Activated CD8-positive, alpha-beta T cell treated with anti-CD3 and anti-CD28 coated beads for 36 hours (primary cell): ENCODE data around the gene ANKRD40CL. TPM values are rescaled to one million over a fixed set of nuclear protein-coding genes. Genes with fewer than 3 reads are reported as not detected.
A peak's percentile ranks its signal among the peaks of the same experiment; 100 is the strongest.
"Not testable (repeated sequence)": the region's sequence is repeated elsewhere in the genome, so short reads cannot be mapped to it uniquely, and the experiment has no call there.

Source experiments
- ATAC-seq: fragments of 200-7000 bp; cut with Tn5 transposase; one replicate; pipeline ENCODE4 v1.10.0; 2021; ENCODE audit warnings: mild to moderate bottlenecking, moderate library complexity
- CTCF ChIA-PET: fragments of 350-600 bp; sonication (Branson Sonifier 250); formaldehyde crosslinking; loops from one replicate; lab custom pipeline; 2021; ENCODE audit warnings: antibody characterized with exemption; lab: Charles Lee
- POLR2A ChIA-PET: fragments of 350-600 bp; sonication (Branson Sonifier 250); formaldehyde crosslinking; loops from one replicate; lab custom pipeline; 2021; ENCODE audit warnings: antibody characterized with exemption; lab: Charles Lee
- DNase-seq: peaks from one replicate; pipeline ENCODE4 v3.0.0-alpha.2; 2020
- H3K27ac Mint-ChIP-seq: one replicate; pipeline ENCODE4 v1.8.0; 2021; ENCODE audit warnings: mild to moderate bottlenecking, mixed read lengths
- H3K27me3 Mint-ChIP-seq: one replicate; pipeline ENCODE4 v1.8.0; 2021; ENCODE audit warnings: mixed read lengths
- H3K36me3 Mint-ChIP-seq: one replicate; pipeline ENCODE4 v1.8.0; 2021; ENCODE audit warnings: low read depth, mixed read lengths
- H3K4me1 Mint-ChIP-seq: one replicate; pipeline ENCODE4 v1.8.0; 2021; ENCODE audit warnings: low read depth, mixed read lengths
- H3K4me3 Mint-ChIP-seq: one replicate; pipeline ENCODE4 v1.8.0; 2021; ENCODE audit warnings: mild to moderate bottlenecking, moderate library complexity, mixed read lengths
- H3K9me3 Mint-ChIP-seq: one replicate; pipeline ENCODE4 v1.8.0; 2021; ENCODE audit warnings: mixed read lengths
- intact Hi-C: fragments of 100-400 bp; cut with micrococcal nuclease; formaldehyde crosslinking; loops from one replicate; pipeline ENCODE4 v1.10.0; 2022
- total RNA-seq, 2 experiments: library from RNA; stranded (reverse); gene quantifications; one replicate each; pipeline ENCODE4 v1.2.3, GENCODE V29; 2021
- TF ChIP-seq, protein P1 (sequence below): fragments of 200-600 bp; IDR thresholded peaks from one replicate; pipeline ENCODE4 v1.8.0; 2022; ENCODE audit warnings: antibody characterized with exemption, mild to moderate bottlenecking

Gene ANKRD40CL
- total RNA-seq, 2 experiments from 2014 or later: not detected

DNA sequence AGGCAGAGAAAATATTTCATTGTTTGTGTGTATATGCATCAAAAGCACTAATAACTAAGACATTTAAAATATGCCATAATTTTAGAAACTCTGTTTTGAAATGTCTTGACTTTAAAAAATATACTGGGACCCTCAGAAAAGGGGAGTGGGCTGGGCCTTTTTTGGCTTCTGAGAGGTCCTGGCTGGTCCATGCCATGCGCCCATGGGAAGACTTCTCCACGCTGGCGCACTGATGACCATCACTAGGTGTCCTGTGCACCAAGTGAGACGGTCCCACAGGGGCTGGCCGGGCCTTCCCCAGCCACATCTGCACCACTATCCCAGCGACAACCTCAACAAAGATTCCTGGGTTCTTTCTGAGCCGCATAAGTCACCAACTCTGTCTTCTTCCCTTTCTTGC, 41.1 kb upstream of the ANKRD40CL start:
- no peaks in the 10 kb centered on the region for H3K36me3 Mint-ChIP-seq
- H3K4me1 Mint-ChIP-seq: no peaks in the 10 kb centered on the region
- ATAC-seq (no peak), DNase-seq (no peak)
- H3K4me3 Mint-ChIP-seq: no peak overlapping the region
- H3K27ac Mint-ChIP-seq: no peak overlapping the region
- CTCF ChIA-PET: interaction anchor here (1.3 kb wide), 1 partner anchor 25 kb away, joined by 3 read pairs; no protein-coding TSS in a partner anchor
- TF ChIP-seq, protein P1, sequence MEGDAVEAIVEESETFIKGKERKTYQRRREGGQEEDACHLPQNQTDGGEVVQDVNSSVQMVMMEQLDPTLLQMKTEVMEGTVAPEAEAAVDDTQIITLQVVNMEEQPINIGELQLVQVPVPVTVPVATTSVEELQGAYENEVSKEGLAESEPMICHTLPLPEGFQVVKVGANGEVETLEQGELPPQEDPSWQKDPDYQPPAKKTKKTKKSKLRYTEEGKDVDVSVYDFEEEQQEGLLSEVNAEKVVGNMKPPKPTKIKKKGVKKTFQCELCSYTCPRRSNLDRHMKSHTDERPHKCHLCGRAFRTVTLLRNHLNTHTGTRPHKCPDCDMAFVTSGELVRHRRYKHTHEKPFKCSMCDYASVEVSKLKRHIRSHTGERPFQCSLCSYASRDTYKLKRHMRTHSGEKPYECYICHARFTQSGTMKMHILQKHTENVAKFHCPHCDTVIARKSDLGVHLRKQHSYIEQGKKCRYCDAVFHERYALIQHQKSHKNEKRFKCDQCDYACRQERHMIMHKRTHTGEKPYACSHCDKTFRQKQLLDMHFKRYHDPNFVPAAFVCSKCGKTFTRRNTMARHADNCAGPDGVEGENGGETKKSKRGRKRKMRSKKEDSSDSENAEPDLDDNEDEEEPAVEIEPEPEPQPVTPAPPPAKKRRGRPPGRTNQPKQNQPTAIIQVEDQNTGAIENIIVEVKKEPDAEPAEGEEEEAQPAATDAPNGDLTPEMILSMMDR: no peak
- no peaks in the 10 kb centered on the region for H3K9me3 Mint-ChIP-seq
- H3K27me3 Mint-ChIP-seq: no peaks in the 10 kb centered on the region
- intact Hi-C loops: no loop called here
- POLR2A ChIA-PET: no interaction called here

DNA sequence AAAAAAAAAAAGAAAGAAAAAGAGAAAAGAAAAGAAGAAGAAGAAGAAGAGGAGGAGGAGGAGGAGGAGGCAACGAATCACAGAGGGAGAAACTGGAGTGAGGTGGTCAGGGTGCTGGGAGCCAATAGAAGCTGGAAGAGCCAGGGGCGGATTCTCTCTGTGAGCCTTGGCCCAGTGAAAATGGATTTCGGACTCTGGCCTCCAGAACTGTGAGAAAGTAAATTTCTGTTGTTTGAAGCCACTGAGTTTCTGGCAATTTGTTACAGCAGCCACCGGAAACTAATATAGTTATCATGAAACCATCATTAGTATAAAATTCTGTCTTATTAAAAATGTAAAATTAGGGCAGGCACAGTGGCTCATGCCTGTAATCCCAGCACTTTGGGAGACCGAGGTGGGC, 40.4 kb upstream of the ANKRD40CL start:
- ATAC-seq (no peak), DNase-seq (no peak)
- TF ChIP-seq, protein P1: no peak
- Mint-ChIP-seq H3K27ac (no peak overlapping the region), H3K4me3 (no peak overlapping the region), H3K36me3 (no peaks in the 10 kb centered on the region), H3K4me1 (no peaks in the 10 kb centered on the region), H3K9me3 (no peaks in the 10 kb centered on the region), H3K27me3 (no peaks in the 10 kb centered on the region)
- POLR2A ChIA-PET: no interaction called here
- CTCF ChIA-PET: interaction anchor here (0.8 to 1.9 kb wide), 2 partner anchors 9 to 24 kb away, joined by 4 to 7 read pairs; no protein-coding TSS in a partner anchor
- intact Hi-C loops: no loop called here

DNA sequence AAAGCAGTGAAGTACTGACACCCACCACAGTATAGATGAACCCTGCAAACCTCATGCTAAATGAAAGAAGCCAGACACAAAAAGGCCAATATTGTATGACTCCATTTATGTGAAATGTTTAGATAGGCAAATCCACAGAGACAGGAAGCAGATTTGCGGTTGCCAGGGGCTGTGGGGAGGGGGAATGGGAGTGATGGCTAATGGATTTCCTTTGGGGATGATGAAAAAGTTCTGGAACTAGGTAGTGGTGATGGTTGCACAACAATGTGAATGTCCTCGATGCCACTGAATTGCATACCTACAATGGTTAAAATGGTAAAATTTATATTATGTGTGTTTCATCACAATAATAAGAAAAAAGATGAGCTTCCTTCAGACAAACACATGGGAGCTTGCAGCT, 39.7 kb upstream of the ANKRD40CL start:
- DNase-seq: no peak
- intact Hi-C loops: no loop called here

DNA sequence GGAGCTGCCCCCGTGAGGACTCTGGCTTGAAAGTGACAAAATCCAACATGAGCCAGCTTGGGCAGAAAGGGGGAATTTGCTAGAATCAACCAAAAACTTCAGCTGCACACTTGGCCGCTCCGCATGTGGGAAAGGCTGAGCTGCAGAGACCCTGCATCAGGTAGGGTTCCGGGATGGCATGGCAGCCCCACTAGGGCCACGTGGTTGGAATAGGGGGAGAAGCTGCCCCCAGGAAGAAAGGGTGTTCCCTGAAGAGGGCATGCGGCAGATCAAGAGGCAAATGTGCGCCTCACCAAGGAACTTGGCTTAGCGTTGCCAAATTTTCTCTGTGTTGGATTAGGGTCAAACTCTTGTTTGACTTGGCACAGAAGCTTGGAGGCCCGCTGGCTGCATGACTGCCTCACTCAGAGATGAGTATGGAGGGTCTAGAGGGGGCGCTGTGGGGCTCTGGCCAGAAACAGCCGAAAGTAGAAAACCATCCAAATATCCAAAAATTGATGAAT, 38.9 kb upstream of the ANKRD40CL start:
- DNase-seq: peak; percentile 14
- TF ChIP-seq, protein P1: no peak
- no peaks in the 10 kb centered on the region for H3K9me3 Mint-ChIP-seq
- no peaks in the 10 kb centered on the region for H3K4me1 Mint-ChIP-seq
- H3K36me3 Mint-ChIP-seq: no peaks in the 10 kb centered on the region
- H3K27me3 Mint-ChIP-seq: no peaks in the 10 kb centered on the region
- H3K27ac Mint-ChIP-seq: no peak overlapping the region
- no peak for ATAC-seq
- H3K4me3 Mint-ChIP-seq: no peak overlapping the region
- ChIA-PET POLR2A (no interaction called here), CTCF (interaction anchor here (1.5 to 1.9 kb wide), 3 partner anchors 22 to 49 kb away, joined by 3 to 7 read pairs (median 5); no protein-coding TSS in a partner anchor)
- intact Hi-C loops: no loop called here

More for the DNA sequence above, 39.7 kb upstream of the ANKRD40CL start:
- H3K27me3 Mint-ChIP-seq: no peaks in the 10 kb centered on the region
- no peak overlapping the region for H3K4me3 Mint-ChIP-seq
- ChIA-PET CTCF (interaction anchor here (0.8 to 1.9 kb wide), 4 partner anchors 10 to 49 kb away, joined by 3 to 7 read pairs (median 4); no protein-coding TSS in a partner anchor), POLR2A (no interaction called here)
- no peaks in the 10 kb centered on the region for H3K36me3 Mint-ChIP-seq
- no peaks in the 10 kb centered on the region for H3K4me1 Mint-ChIP-seq
- TF ChIP-seq, protein P1: no peak
- no peak for ATAC-seq
- H3K9me3 Mint-ChIP-seq: no peaks in the 10 kb centered on the region
- H3K27ac Mint-ChIP-seq: no peak overlapping the region

DNA sequence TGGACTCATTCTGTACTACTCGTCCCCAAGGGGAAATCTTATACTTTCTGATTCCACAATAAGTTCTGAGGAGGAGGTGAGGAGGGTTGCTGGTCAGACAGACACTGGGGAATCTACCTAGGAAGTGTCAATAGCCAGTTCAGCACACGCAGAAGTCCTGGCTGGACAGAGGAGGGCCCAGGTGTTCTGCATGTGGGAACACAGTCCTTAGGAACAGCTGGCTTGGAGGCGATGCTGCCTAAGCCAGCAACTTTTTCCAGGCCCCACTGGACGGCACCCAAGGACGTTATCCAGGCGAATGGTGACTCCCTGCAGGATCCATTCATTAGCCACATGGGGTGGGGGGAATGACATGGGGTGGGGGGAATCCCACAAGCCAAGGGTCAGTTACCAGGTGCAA, 38.2 kb upstream of the ANKRD40CL start:
- H3K27ac Mint-ChIP-seq: no peak overlapping the region
- no peaks in the 10 kb centered on the region for H3K36me3 Mint-ChIP-seq
- POLR2A ChIA-PET: no interaction called here
- no peaks in the 10 kb centered on the region for H3K9me3 Mint-ChIP-seq
- no peak for ATAC-seq
- H3K4me3 Mint-ChIP-seq: no peak overlapping the region
- H3K4me1 Mint-ChIP-seq: no peaks in the 10 kb centered on the region
- H3K27me3 Mint-ChIP-seq: no peaks in the 10 kb centered on the region
- DNase-seq: no peak
- TF ChIP-seq, protein P1: no peak
- intact Hi-C loops: no loop called here
- CTCF ChIA-PET: interaction anchor here (1.5 to 1.6 kb wide), 2 partner anchors 37 to 50 kb away, joined by 3 to 5 read pairs; no protein-coding TSS in a partner anchor

DNA sequence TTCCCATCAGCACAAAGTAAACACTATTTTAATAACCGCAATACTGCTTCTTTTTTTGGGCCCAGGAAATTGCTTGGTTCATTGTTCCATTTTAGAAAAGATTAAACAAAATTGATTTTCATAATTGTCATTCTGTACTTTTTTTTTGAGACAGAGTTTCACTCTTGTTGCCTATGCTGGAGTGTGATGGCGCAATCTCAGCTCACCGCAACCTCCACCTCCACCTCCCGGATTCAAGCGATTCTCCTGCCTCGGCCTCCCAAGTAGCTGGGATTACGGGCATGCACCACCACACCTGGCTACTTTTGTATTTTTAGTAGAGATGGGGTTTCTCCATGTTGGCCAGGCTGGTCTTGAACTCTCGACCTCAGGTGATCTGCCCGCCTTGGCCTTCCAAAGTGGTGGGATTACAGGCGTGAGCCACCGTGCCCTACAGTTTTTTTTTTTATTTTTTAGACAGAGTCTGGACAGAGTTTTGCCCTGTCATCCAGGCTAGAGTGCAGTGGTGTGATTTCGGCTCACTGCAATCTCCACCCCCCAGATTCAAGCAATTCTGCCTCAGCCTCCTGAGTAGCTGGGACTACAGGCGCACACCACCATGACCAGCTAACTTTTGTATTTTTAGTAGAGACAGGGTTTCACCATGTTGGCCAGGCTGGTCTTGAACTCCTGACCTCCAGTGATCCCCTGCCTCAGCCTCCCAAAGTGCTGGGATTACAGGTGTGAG, 37.6 kb upstream of the ANKRD40CL start:
- H3K36me3 Mint-ChIP-seq, ATAC-seq, H3K27ac Mint-ChIP-seq, H3K27me3 Mint-ChIP-seq, H3K9me3 Mint-ChIP-seq, intact Hi-C loops, CTCF ChIA-PET, DNase-seq, H3K4me3 Mint-ChIP-seq, POLR2A ChIA-PET, H3K4me1 Mint-ChIP-seq: not testable (repeated sequence)
